IMR-90 (cell line): ENCODE measurements around the gene SLC22A4. TPM values are rescaled to one million over a fixed set of nuclear protein-coding genes. Genes with fewer than 3 reads are reported as not detected.

Experiments used
- ATAC-seq: fragments of 200-7000 bp; cut with Tn5 transposase; 2 replicates; pipeline ENCODE4 v1.9.1; 2020; ENCODE audit warnings: low read depth, mild to moderate bottlenecking, moderate library complexity
- BruUV-seq: library from RNA; stranded (reverse); fragments of 400-500 nt; replicated peaks from 2 replicates; lab custom pipeline; 2021; lab: Mats Ljungman, UMichigan
- CTCF ChIA-PET: fragments of 300-600 bp; formaldehyde crosslinking; extraction: SDS; loops from one replicate; lab custom pipeline; 2021; ENCODE audit warnings: antibody characterized with exemption; lab: Yijun Ruan, JAX
- POLR2A ChIA-PET: fragments of 300-600 bp; sonication (Branson Sonifier 250); formaldehyde crosslinking; loops from one replicate; lab custom pipeline; 2022; ENCODE audit warnings: antibody characterized with exemption; ENCODE audit not compliant: unreplicated experiment; lab: Charles Lee
- DNase-seq: peaks from one replicate; pipeline ENCODE4 v3.0.0; 2013
- H2AFZ ChIP-seq: replicated peaks from 2 replicates; pipeline ENCODE3; 2013; ENCODE audit warnings: low read length, mild to moderate bottlenecking; ENCODE audit not compliant: poor library complexity
- H2AK5ac ChIP-seq: 2 replicates; pipeline ENCODE4 v1.6.1; 2013; ENCODE audit warnings: low read depth, low read length, inconsistent platforms
- H2AK9ac ChIP-seq: replicated peaks from 2 replicates; pipeline ENCODE3; 2013; ENCODE audit warnings: mild to moderate bottlenecking, low read depth, low read length, moderate library complexity; ENCODE audit not compliant: poor library complexity
- H2BK120ac ChIP-seq: 2 replicates; pipeline ENCODE4 v1.6.1; 2013; ENCODE audit warnings: low read depth, low read length, inconsistent platforms
- H2BK15ac ChIP-seq: 3 replicates; pipeline ENCODE4 v1.6.1; 2013; ENCODE audit warnings: low read depth, low read length, inconsistent platforms
- H2BK20ac ChIP-seq: 2 replicates; pipeline ENCODE4 v1.6.1; 2013; ENCODE audit warnings: low read depth, mild to moderate bottlenecking, inconsistent platforms, low read length, moderate library complexity
- H2BK5ac ChIP-seq: 2 replicates; pipeline ENCODE4 v1.6.1; 2013; ENCODE audit warnings: mild to moderate bottlenecking, low read depth, low read length, inconsistent platforms; ENCODE audit not compliant: poor library complexity, severe bottlenecking
- H3K14ac ChIP-seq: replicated peaks from 2 replicates; pipeline ENCODE4 v1.6.1; 2013; ENCODE audit warnings: low read depth, low read length, inconsistent platforms
- H3K18ac ChIP-seq: 2 replicates; pipeline ENCODE4 v1.6.1; 2013; ENCODE audit warnings: low read depth, low read length, control low read depth
- H3K23ac ChIP-seq: 2 replicates; pipeline ENCODE4 v1.6.1; 2013; ENCODE audit warnings: low read depth, low read length, inconsistent platforms
- H3K27ac ChIP-seq: 2 replicates; pipeline ENCODE4 v1.5.1; 2013; ENCODE audit warnings: mild to moderate bottlenecking, control low read depth, low read length; ENCODE audit not compliant: insufficient read depth
- H3K27me3 ChIP-seq: 2 replicates; pipeline ENCODE4 v1.6.1; 2013; ENCODE audit warnings: low read length; ENCODE audit not compliant: control insufficient read depth, insufficient read depth
- H3K36me3 ChIP-seq: 2 replicates; pipeline ENCODE4 v1.6.1; 2013; ENCODE audit warnings: low read length, mixed read lengths; ENCODE audit not compliant: control insufficient read depth, insufficient read depth
- H3K4ac ChIP-seq: 2 replicates; pipeline ENCODE4 v1.6.1; 2013; ENCODE audit warnings: low read depth, low read length, inconsistent platforms
- H3K4me1 ChIP-seq: 2 replicates; pipeline ENCODE4 v1.6.1; 2013; ENCODE audit warnings: low read length, mixed read lengths; ENCODE audit not compliant: control insufficient read depth, insufficient read depth
- H3K4me2 ChIP-seq: 2 replicates; pipeline ENCODE4 v1.6.1; 2013; ENCODE audit warnings: low read depth, mild to moderate bottlenecking, control low read depth, low read length, moderate library complexity
- H3K4me3 ChIP-seq: 2 replicates; pipeline ENCODE4 v1.5.1; 2013; ENCODE audit warnings: low read depth, mild to moderate bottlenecking, control low read depth, low read length, moderate library complexity; ENCODE audit not compliant: insufficient read depth
- H3K56ac ChIP-seq: 2 replicates; pipeline ENCODE4 v1.6.1; 2013; ENCODE audit warnings: low read length, inconsistent platforms; ENCODE audit not compliant: insufficient read depth; ENCODE audit errors: extremely low read depth
- H3K79me1 ChIP-seq, 2 experiments: 2 replicates each; pipeline ENCODE4 v1.6.1; 2013; ENCODE audit warnings: low read length in 2 of 2, inconsistent platforms in 1 of 2, low read depth in 1 of 2
- H3K9ac ChIP-seq: 2 replicates; pipeline ENCODE4 v1.6.1; 2013; ENCODE audit warnings: low read depth, low read length, control low read depth
- H3K9me1 ChIP-seq: 2 replicates; pipeline ENCODE4 v1.6.1; 2013; ENCODE audit warnings: low read length, inconsistent platforms; ENCODE audit not compliant: insufficient read depth
- H3K9me3 ChIP-seq: 2 replicates; pipeline ENCODE4 v1.6.1; 2013; ENCODE audit warnings: low read length; ENCODE audit not compliant: control insufficient read depth, insufficient read depth
- H4K20me1 ChIP-seq: 2 replicates; pipeline ENCODE4 v1.6.1; 2013; ENCODE audit warnings: low read length, inconsistent platforms; ENCODE audit not compliant: insufficient read depth
- H4K5ac ChIP-seq: 2 replicates; pipeline ENCODE4 v1.6.1; 2013; ENCODE audit warnings: mild to moderate bottlenecking, low read depth, low read length, control low read depth
- H4K8ac ChIP-seq, 2 experiments: 2 replicates each; pipeline ENCODE4 v1.6.1; 2013; ENCODE audit warnings: low read depth in 2 of 2, low read length in 2 of 2, control low read depth in 1 of 2, inconsistent platforms in 1 of 2
- H4K91ac ChIP-seq: 2 replicates; pipeline ENCODE4 v1.6.1; 2013; ENCODE audit warnings: low read depth, low read length, inconsistent platforms; ENCODE audit not compliant: insufficient read depth
- CEBPB ChIP-seq: IDR thresholded peaks from 2 replicates; pipeline ENCODE4 v1.6.1; 2012; ENCODE audit warnings: low read depth, low read length, improper control_type of control experiment
- SMC3 ChIP-seq: fragments of 150-350 bp; IDR thresholded peaks from 2 replicates; pipeline ENCODE4 v1.6.1; 2016; ENCODE audit warnings: low read depth, mild to moderate bottlenecking, antibody characterized with exemption, low read length, moderate library complexity
- WGBS, 2 experiments: methylation state at CpG; one replicate each; pipeline versions ENCODE4 v1.1.5 to v1.1.7; 2013; ENCODE audit warnings: missing lambda C conversion rate in 2 of 2; ENCODE audit not compliant: insufficient read length in 1 of 2; ENCODE audit errors: extremely low coverage in 2 of 2; 5-methylcytosine and 5-hydroxymethylcytosine counted together
- dilution Hi-C: fragments of 300-500 bp; cut with HindIII; formaldehyde crosslinking; loops from one replicate; pipeline ENCODE4 v1.14.3; 2018; ENCODE audit warnings: low sequenced_read_pairs; ENCODE audit not compliant: unreplicated experiment
- in situ Hi-C: fragments of 300-500 bp; cut with MboI; formaldehyde crosslinking; loops from 3 replicates; pipeline ENCODE4 v1.14.3; 2019; ENCODE audit warnings: low sequenced_read_pairs, inconsistent platforms, mixed read lengths
- intact Hi-C: fragments of 100-400 bp; cut with micrococcal nuclease; formaldehyde crosslinking; loops from 2 replicates; pipeline ENCODE4 v1.10.0; 2022
- polyA plus RNA-seq, 3 experiments: library from polyadenylated mRNA; depleted of rRNA; stranded (reverse); fragments of >200 nt; gene quantifications; 2 replicates each; pipeline ENCODE4 v1.2.3, GENCODE V29; 2012; ENCODE audit warnings: low replicate concordance in 1 of 3
- total RNA-seq: library from RNA; depleted of rRNA; stranded (reverse); fragments of >200 nt; gene quantifications from 2 replicates; pipeline ENCODE4 v1.2.3, GENCODE V29; 2012

SLC22A4 gene
- total and polyA plus RNA-seq, 2 of the 4 experiments (the other 2 are of a cell fraction): 2.6 to 3.2 TPM

GRCh38 chr5:132342291-132343180 is 48.3 kb downstream of the SLC22A4 start:
- Histone ChIP-seq H3K4ac (no peak overlapping the region), H2AK9ac (no peak overlapping the region), H3K36me3 (peaks cover 3% of the 10 kb centered on the region; the same call in 1 of the 2 replicates), H4K8ac (no peak overlapping the region), H3K4me1 (no peaks in the 10 kb centered on the region), H3K79me1 (no peaks in the 10 kb centered on the region), H4K20me1 (no peaks in the 10 kb centered on the region), H3K27me3 (no peaks in the 10 kb centered on the region), H3K4me3 (no peak overlapping the region), H2BK20ac (no peak overlapping the region), H3K4me2 (no peak overlapping the region), H3K23ac (no peak overlapping the region), H3K27ac (no peak overlapping the region), H2BK5ac (no peak overlapping the region), H3K9me3 (no peaks in the 10 kb centered on the region), H2AK5ac (no peak overlapping the region), H3K9me1 (no peaks in the 10 kb centered on the region), H3K18ac (no peak overlapping the region), H4K5ac (no peak overlapping the region), H3K56ac (no peak overlapping the region), H3K14ac (no peak overlapping the region), H2BK15ac (no peak overlapping the region), H4K91ac (no peak overlapping the region), H3K9ac (no peak overlapping the region), H2BK120ac (no peak overlapping the region), H2AFZ (no peak overlapping the region)
- ATAC-seq (no peak), DNase-seq (peak; percentile 9)
- TF ChIP-seq SMC3 (no peak), CEBPB (peak; percentile 89)
- ChIA-PET POLR2A (no interaction called here), CTCF (no interaction called here)
- intact Hi-C loops (no loop called here), dilution Hi-C loops (no loop called here), in situ Hi-C loops (no loop called here)
- WGBS, 2 experiments: no CpG with 5 or more reads among the region's 5 CpGs
- BruUV-seq: no TSS peak
